Effector memory CD8-positive, alpha-beta T cell (primary cell): ENCODE results near the gene LRIT3.
"Not testable (repeated sequence)": the region's sequence is repeated elsewhere in the genome, so short reads cannot be mapped to it uniquely, and the experiment has no call there.

Experiments used
- ATAC-seq: fragments of 150-1000 bp; cut with Tn5 transposase; replicated peaks from 2 replicates; pipeline ENCODE4 v1.10.0; 2021; ENCODE audit warnings: mild to moderate bottlenecking, moderate library complexity
- DNase-seq, 3 experiments: peaks; one replicate each; pipeline ENCODE4 v3.0.0; 2021
- H3K27ac Mint-ChIP-seq, 2 donors: one replicate each; pipeline ENCODE4 v1.8.0; 2022; ENCODE audit warnings: mild to moderate bottlenecking in 2 of 2, mixed read lengths in 2 of 2, moderate library complexity in 2 of 2
- H3K27me3 Mint-ChIP-seq, 2 donors: one replicate each; pipeline ENCODE4 v1.8.0; 2022; ENCODE audit warnings: mixed read lengths in 2 of 2
- H3K36me3 Mint-ChIP-seq: one replicate; pipeline ENCODE4 v1.8.0; 2022; ENCODE audit warnings: mild to moderate bottlenecking, moderate library complexity, mixed read lengths; ENCODE audit not compliant: insufficient read depth
- H3K4me1 Mint-ChIP-seq, 2 donors: one replicate each; pipeline ENCODE4 v1.8.0; 2022; ENCODE audit warnings: low read depth in 2 of 2, mixed read lengths in 2 of 2
- H3K4me3 Mint-ChIP-seq, 2 donors: one replicate each; pipeline ENCODE4 v1.8.0; 2022; ENCODE audit warnings: mild to moderate bottlenecking in 2 of 2, mixed read lengths in 2 of 2, moderate library complexity in 2 of 2
- H3K9me3 Mint-ChIP-seq, 2 donors: one replicate each; pipeline ENCODE4 v1.8.0; 2022; ENCODE audit warnings: mixed read lengths in 2 of 2

LRIT3 gene

DNA sequence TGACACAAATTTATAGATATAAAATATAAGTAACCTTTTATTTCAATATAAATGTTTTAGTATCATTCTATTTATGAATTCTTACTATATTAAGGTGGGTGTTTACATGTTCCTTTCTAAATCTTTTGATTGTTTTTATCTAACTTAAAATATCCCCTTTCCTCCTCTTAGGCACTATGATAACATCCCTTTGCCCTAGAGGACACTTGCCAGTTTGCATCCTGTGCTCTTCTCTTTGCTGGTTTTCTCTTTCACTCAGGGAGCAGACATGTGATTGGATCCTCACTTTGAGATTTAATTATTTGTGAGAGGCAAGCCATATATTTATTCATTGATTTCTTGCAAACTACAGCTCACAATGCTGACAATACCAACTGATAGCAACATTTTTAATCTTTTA, 16.2 kb downstream of the LRIT3 start:
- no peaks in the 10 kb centered on the region for H3K36me3 Mint-ChIP-seq
- DNase-seq: no peak

GRCh38 chr4:109870061-109870460, 22.2 kb downstream of the LRIT3 start:
- DNase-seq (no peak), ATAC-seq (no peak)
- H3K9me3 Mint-ChIP-seq: no peaks in the 10 kb centered on the region
- H3K27ac Mint-ChIP-seq: no peak overlapping the region
- H3K27me3 Mint-ChIP-seq: no peaks in the 10 kb centered on the region
- no peaks in the 10 kb centered on the region for H3K36me3 Mint-ChIP-seq
- H3K4me1 Mint-ChIP-seq: no peaks in the 10 kb centered on the region
- no peak overlapping the region for H3K4me3 Mint-ChIP-seq

More for the DNA sequence above, 16.2 kb downstream of the LRIT3 start:
- H3K4me1 Mint-ChIP-seq: no peaks in the 10 kb centered on the region
- H3K27ac Mint-ChIP-seq: no peak overlapping the region
- ATAC-seq: no peak
- no peaks in the 10 kb centered on the region for H3K27me3 Mint-ChIP-seq
- H3K4me3 Mint-ChIP-seq: no peak overlapping the region
- H3K9me3 Mint-ChIP-seq: no peaks in the 10 kb centered on the region

DNA sequence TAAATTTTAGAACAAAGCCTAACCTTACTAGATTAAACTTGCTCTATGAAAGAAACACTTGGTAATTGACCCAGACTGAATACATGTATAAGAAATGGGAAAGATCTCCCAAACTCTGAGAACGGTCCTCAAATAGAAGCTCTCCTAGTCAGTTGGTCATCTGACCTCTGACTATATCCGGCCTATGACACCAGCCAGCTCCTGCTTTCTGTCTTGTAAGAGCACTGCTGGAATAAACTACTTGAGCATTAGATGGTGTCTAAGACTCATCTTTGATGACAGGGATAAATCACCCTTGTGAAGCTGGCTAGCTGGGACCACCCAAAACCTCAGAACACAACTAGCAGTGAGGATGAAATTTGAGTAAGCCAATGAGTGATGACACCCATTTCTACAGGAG, 24.2 kb downstream of the LRIT3 start:
- DNase-seq (no peak), ATAC-seq (no peak)
- no peak overlapping the region for H3K4me3 Mint-ChIP-seq
- H3K36me3 Mint-ChIP-seq: no peaks in the 10 kb centered on the region
- H3K27ac Mint-ChIP-seq: no peak overlapping the region
- no peaks in the 10 kb centered on the region for H3K4me1 Mint-ChIP-seq
- H3K9me3 Mint-ChIP-seq: no peaks in the 10 kb centered on the region
- peaks cover 6 to 11% of the 10 kb centered on the region in 2 donors for H3K27me3 Mint-ChIP-seq

- ATAC-seq (no peak), DNase-seq (no peak)
- H3K36me3 Mint-ChIP-seq: no peaks in the 10 kb centered on the region
- H3K27ac Mint-ChIP-seq: no peak overlapping the region
- peaks cover 13 to 17% of the 10 kb centered on the region in 2 donors for H3K27me3 Mint-ChIP-seq
- no peaks in the 10 kb centered on the region for H3K9me3 Mint-ChIP-seq
- no peak overlapping the region for H3K4me3 Mint-ChIP-seq
- H3K4me1 Mint-ChIP-seq: no peaks in the 10 kb centered on the region
These were observed 25.2 kb downstream of the LRIT3 start for GRCh38 chr4:109872950-109873656.

- Mint-ChIP-seq H3K27me3 (peaks cover 15 to 26% of the 10 kb centered on the region in 2 donors), H3K4me1 (no peaks in the 10 kb centered on the region)
These were observed 26.0 kb downstream of the LRIT3 start for GRCh38 chr4:109873791-109874514.

GRCh38 chr4:109875106-109875505, 27.2 kb downstream of the LRIT3 start:
- Mint-ChIP-seq H3K4me1 (no peaks in the 10 kb centered on the region), H3K4me3 (no peak overlapping the region), H3K9me3 (no peaks in the 10 kb centered on the region), H3K27ac (no peak overlapping the region), H3K27me3 (peaks cover 21 to 37% of the 10 kb centered on the region in 2 donors), H3K36me3 (no peaks in the 10 kb centered on the region)
- ATAC-seq (no peak), DNase-seq (no peak)

More at GRCh38 chr4:109873791-109874514, 26.0 kb downstream of the LRIT3 start:
- Mint-ChIP-seq H3K9me3 (no peaks in the 10 kb centered on the region), H3K36me3 (no peaks in the 10 kb centered on the region), H3K27ac (no peak overlapping the region), H3K4me3 (no peak overlapping the region)
- DNase-seq (no peak), ATAC-seq (no peak)

- H3K27ac Mint-ChIP-seq, H3K36me3 Mint-ChIP-seq, DNase-seq, H3K4me1 Mint-ChIP-seq, H3K4me3 Mint-ChIP-seq, H3K9me3 Mint-ChIP-seq, ATAC-seq: not testable (repeated sequence)
- H3K27me3 Mint-ChIP-seq: peaks cover 24 to 42% of the 10 kb centered on the region in 2 donors
These were observed 27.6 kb downstream of the LRIT3 start for GRCh38 chr4:109875553-109875952.

DNA sequence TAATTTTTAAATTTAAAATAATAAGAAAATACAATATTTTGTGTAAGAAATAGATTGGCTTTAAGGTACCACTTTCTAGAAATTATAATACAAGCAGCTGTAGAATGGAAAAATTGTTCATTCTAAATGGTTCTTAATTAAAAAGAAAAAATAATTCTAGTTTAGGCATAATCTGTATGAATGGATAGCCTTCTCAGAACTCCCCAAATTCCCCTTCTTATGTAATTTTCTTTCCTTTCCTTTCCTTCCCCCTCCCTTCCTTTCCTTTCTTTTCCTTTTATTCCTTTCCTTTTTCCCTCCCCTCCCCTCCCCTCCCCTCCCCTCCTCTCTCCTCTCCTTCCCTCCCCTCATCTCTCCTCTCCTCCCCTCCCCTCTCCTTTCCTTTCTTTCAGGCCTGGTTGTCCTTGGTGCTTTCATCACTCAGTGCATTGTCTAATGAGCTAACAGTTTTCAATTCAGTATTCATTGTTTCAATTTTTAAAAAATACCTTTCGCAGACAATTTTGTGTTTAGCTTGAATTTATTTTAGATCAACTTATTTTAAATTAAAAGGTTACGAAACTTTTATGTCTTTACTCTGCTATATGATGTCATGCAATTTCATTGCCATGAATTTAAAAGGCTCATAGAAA, 28.8 kb downstream of the LRIT3 start:
- DNase-seq (no peak), ATAC-seq (no peak)
- H3K4me3 Mint-ChIP-seq: no peak overlapping the region
- peaks cover 24 to 44% of the 10 kb centered on the region in 2 donors for H3K27me3 Mint-ChIP-seq
- H3K9me3 Mint-ChIP-seq: no peaks in the 10 kb centered on the region
- H3K27ac Mint-ChIP-seq: no peak overlapping the region
- no peaks in the 10 kb centered on the region for H3K36me3 Mint-ChIP-seq
- H3K4me1 Mint-ChIP-seq: no peaks in the 10 kb centered on the region

DNA sequence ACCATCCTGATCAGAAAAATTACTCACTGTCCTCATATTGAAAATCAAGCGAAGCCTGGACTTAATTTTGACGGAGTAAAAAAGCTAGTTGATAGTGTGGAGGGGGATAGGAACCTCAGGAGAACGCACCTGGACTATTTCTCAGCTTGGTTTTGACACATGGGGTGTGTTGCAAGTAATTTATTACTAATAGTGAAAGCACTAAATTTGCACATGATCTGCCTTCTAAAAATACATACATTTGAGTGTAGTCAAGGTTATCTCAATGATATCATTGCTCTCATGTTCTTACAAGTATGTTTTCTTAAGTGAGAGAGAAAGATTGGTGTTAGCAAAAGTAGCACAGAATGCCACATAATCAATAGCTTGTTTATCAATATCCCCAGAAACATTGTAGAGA, 29.5 kb downstream of the LRIT3 start:
- ATAC-seq (no peak), DNase-seq (no peak)
- no peak overlapping the region for H3K27ac Mint-ChIP-seq
- no peaks in the 10 kb centered on the region for H3K9me3 Mint-ChIP-seq
- no peak overlapping the region for H3K4me3 Mint-ChIP-seq
- H3K4me1 Mint-ChIP-seq: no peaks in the 10 kb centered on the region
- peaks cover 24 to 44% of the 10 kb centered on the region in 2 donors for H3K27me3 Mint-ChIP-seq
- H3K36me3 Mint-ChIP-seq: no peaks in the 10 kb centered on the region

- no peak for DNase-seq
- Mint-ChIP-seq H3K4me3 (no peak overlapping the region), H3K27ac (no peak overlapping the region), H3K9me3 (no peaks in the 10 kb centered on the region), H3K36me3 (no peaks in the 10 kb centered on the region), H3K27me3 (peaks cover 24 to 44% of the 10 kb centered on the region in 2 donors), H3K4me1 (no peaks in the 10 kb centered on the region)
- ATAC-seq: no peak
These were observed 30.4 kb downstream of the LRIT3 start for GRCh38 chr4:109878355-109878754.

DNA sequence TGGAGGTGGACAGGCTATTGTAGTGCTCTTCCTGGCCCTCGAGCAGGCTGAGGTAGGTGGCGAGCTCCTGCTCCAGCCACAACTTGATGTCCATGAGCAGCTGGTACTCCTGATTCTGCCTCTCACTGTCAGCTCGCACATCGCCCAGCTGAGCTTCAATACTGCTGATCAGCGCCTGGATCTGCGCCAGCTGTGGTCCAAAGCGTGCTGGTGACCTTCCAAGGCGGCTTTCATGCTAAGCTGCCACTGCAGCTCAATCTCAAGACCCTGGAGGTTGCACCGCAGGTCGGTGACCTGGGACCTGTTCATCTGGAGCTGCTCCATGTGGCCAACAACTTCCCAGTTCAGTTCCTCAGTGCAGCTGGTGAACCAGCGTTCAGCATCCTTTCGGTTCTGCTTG, 31.2 kb downstream of the LRIT3 start:
- no peak for DNase-seq
- H3K4me3 Mint-ChIP-seq: no peak overlapping the region
- H3K36me3 Mint-ChIP-seq: no peaks in the 10 kb centered on the region
- no peak for ATAC-seq
- H3K27ac Mint-ChIP-seq: no peak overlapping the region
- no peaks in the 10 kb centered on the region for H3K9me3 Mint-ChIP-seq
- no peaks in the 10 kb centered on the region for H3K4me1 Mint-ChIP-seq
- H3K27me3 Mint-ChIP-seq: peaks cover 24 to 44% of the 10 kb centered on the region in 2 donors

- Mint-ChIP-seq H3K27ac (no peak overlapping the region), H3K4me3 (no peak overlapping the region), H3K36me3 (no peaks in the 10 kb centered on the region), H3K4me1 (no peaks in the 10 kb centered on the region), H3K27me3 (peaks cover 24 to 44% of the 10 kb centered on the region in 2 donors), H3K9me3 (no peaks in the 10 kb centered on the region)
- no peak for DNase-seq
- ATAC-seq: no peak
These were observed 31.9 kb downstream of the LRIT3 start for GRCh38 chr4:109879636-109880314.

DNA sequence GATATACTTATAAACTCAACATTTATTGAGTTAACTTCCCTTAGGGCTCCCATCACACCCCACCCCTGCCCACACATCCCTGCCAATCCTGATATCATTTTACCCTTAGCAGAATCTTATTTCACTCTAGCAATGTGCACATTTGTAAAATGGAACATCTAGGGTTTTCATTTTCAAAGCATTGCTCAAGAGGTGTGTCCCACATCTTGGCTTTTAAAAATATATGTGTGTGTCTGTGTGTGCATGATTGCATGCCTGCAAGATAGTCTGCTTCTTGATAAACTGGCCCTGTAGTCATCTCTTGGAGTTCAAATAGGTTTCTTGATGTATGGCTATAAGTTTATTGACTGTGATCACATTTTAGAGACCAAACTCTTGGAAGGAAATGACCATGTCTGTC, 38.4 kb downstream of the LRIT3 start:
- Mint-ChIP-seq H3K4me3 (no peak overlapping the region), H3K36me3 (no peaks in the 10 kb centered on the region), H3K4me1 (no peaks in the 10 kb centered on the region), H3K9me3 (no peaks in the 10 kb centered on the region), H3K27ac (no peak overlapping the region), H3K27me3 (no peaks in the 10 kb centered on the region)
- DNase-seq (no peak), ATAC-seq (no peak)
